Caco-2 (cell line): ENCODE measurements around the gene PRDM8. TPM values are rescaled to one million over a fixed set of nuclear protein-coding genes. Genes with fewer than 3 reads are reported as not detected.

Experiments
- BruUV-seq: library from RNA; stranded (reverse); fragments of 400-500 nt; replicated peaks from 2 replicates; lab custom pipeline; 2021; lab: Mats Ljungman, UMichigan
- CTCF ChIA-PET: fragments of 300-600 bp; sonication (Branson Sonifier 250); formaldehyde crosslinking; loops from one replicate; lab custom pipeline; 2022; ENCODE audit warnings: antibody characterized with exemption; lab: Charles Lee
- POLR2A ChIA-PET: fragments of 300-600 bp; sonication (Branson Sonifier 250); formaldehyde crosslinking; loops from one replicate; lab custom pipeline; 2022; ENCODE audit warnings: antibody characterized with exemption; lab: Charles Lee
- DNase-seq, 2 experiments: peaks; one replicate each; pipeline versions ENCODE4 v3.0.0 to v3.0.0-alpha.2; 2020 to 2022
- H3K27me3 ChIP-seq: replicated peaks from 2 replicates; pipeline ENCODE4 v1.6.0; 2011; ENCODE audit warnings: low read length; ENCODE audit not compliant: control insufficient read depth, insufficient read depth
- H3K36me3 ChIP-seq: 2 replicates; pipeline ENCODE4 v1.5.1; 2011; ENCODE audit warnings: low read length; ENCODE audit not compliant: control insufficient read depth, insufficient read depth
- H3K4me1 ChIP-seq: fragments of 250-450 bp; sonication (Bioruptor Pico); 2 replicates; pipeline ENCODE4 v1.5.1; 2020; ENCODE audit warnings: mild to moderate bottlenecking
- H3K4me3 ChIP-seq: 2 replicates; pipeline ENCODE4 v1.5.1; 2011; ENCODE audit warnings: low read depth, mild to moderate bottlenecking, control low read depth, low read length
- H3K9me3 ChIP-seq: fragments of 250-450 bp; sonication (Bioruptor Pico); 2 replicates; pipeline ENCODE4 v1.5.1; 2020; ENCODE audit warnings: mild to moderate bottlenecking, moderate library complexity
- H3K27ac Mint-ChIP-seq: one replicate; pipeline ENCODE4 v1.8.0; 2022; ENCODE audit warnings: mixed read lengths; ENCODE audit not compliant: unreplicated experiment
- H3K27me3 Mint-ChIP-seq: one replicate; pipeline ENCODE4 v1.8.0; 2022; ENCODE audit warnings: mixed read lengths; ENCODE audit not compliant: insufficient read depth, unreplicated experiment
- H3K36me3 Mint-ChIP-seq: one replicate; pipeline ENCODE4 v1.8.0; 2022; ENCODE audit warnings: mild to moderate bottlenecking, mixed read lengths; ENCODE audit not compliant: insufficient read depth, unreplicated experiment
- H3K4me1 Mint-ChIP-seq: one replicate; pipeline ENCODE4 v1.8.0; 2022; ENCODE audit warnings: low read depth, mixed read lengths; ENCODE audit not compliant: unreplicated experiment
- H3K4me3 Mint-ChIP-seq: one replicate; pipeline ENCODE4 v1.8.0; 2022; ENCODE audit warnings: mild to moderate bottlenecking, moderate library complexity, mixed read lengths; ENCODE audit not compliant: unreplicated experiment
- H3K9me3 Mint-ChIP-seq: one replicate; pipeline ENCODE4 v1.8.0; 2022; ENCODE audit warnings: mixed read lengths; ENCODE audit not compliant: unreplicated experiment
- CTCF ChIP-seq, 2 experiments: fragments of 200-600 bp in 1 of 2; IDR thresholded peaks; 1 replicate in 1 of 2; 2 replicates in 1 of 2; pipeline versions ENCODE4 v1.5.1 to v1.8.0; 2011 to 2022; ENCODE audit warnings: antibody characterized with exemption in 1 of 2, control low read depth in 1 of 2, inconsistent platforms in 1 of 2, low read depth in 1 of 2, low read length in 1 of 2, mild to moderate bottlenecking in 1 of 2, moderate library complexity in 1 of 2; ENCODE audit not compliant: insufficient read depth in 1 of 2, severe bottlenecking in 1 of 2, unreplicated experiment in 1 of 2
- intact Hi-C: fragments of 100-400 bp; cut with micrococcal nuclease; formaldehyde crosslinking; loops from one replicate; pipeline ENCODE4 v1.10.0; 2022; ENCODE audit not compliant: unreplicated experiment
- total RNA-seq: library from RNA; stranded (reverse); gene quantifications from 2 replicates; pipeline ENCODE4 v1.2.3, GENCODE V29; 2022

Gene PRDM8
- total RNA-seq, 1 experiment from 2014 or later: not detected

GRCh38 chr4:80156410-80156809 is 40.9 kb upstream of the PRDM8 start:
- POLR2A ChIA-PET: no interaction called here
- intact Hi-C loops: no loop called here
- BruUV-seq: no TSS peak
- CTCF ChIA-PET: no interaction called here
- Mint-ChIP-seq H3K27me3 (peaks cover 3% of the 10 kb centered on the region), H3K9me3 (no peaks in the 10 kb centered on the region), H3K36me3 (no peaks in the 10 kb centered on the region), H3K4me1 (no peaks in the 10 kb centered on the region), H3K4me3 (no peak overlapping the region), H3K27ac (no peak overlapping the region)
- Histone ChIP-seq H3K36me3 (no peaks in the 10 kb centered on the region), H3K4me3 (no peak overlapping the region), H3K9me3 (no peaks in the 10 kb centered on the region), H3K4me1 (no peaks in the 10 kb centered on the region), H3K27me3 (no peaks in the 10 kb centered on the region)
- no peak for TF ChIP-seq CTCF (IDR thresholded peaks at IDR 0.05; ENCODE audit: insufficient read depth in 1 of 2, low read depth in 1 of 2, low read length in 1 of 2, severe bottlenecking in 1 of 2, unreplicated experiment in 1 of 2)
- no peak for DNase-seq

- H3K9me3 Mint-ChIP-seq: no peaks in the 10 kb centered on the region
- H3K4me1 Mint-ChIP-seq: no peaks in the 10 kb centered on the region
- Histone ChIP-seq H3K9me3 (no peaks in the 10 kb centered on the region), H3K36me3 (no peaks in the 10 kb centered on the region), H3K4me3 (no peak overlapping the region), H3K4me1 (no peaks in the 10 kb centered on the region), H3K27me3 (no peaks in the 10 kb centered on the region)
- no peak for TF ChIP-seq CTCF (IDR thresholded peaks at IDR 0.05; ENCODE audit: insufficient read depth in 1 of 2, low read depth in 1 of 2, low read length in 1 of 2, severe bottlenecking in 1 of 2, unreplicated experiment in 1 of 2)
- BruUV-seq: no TSS peak
- POLR2A ChIA-PET: no interaction called here
- H3K4me3 Mint-ChIP-seq: no peak overlapping the region
- no peak for DNase-seq
- H3K27ac Mint-ChIP-seq: no peak overlapping the region
- peaks cover 3% of the 10 kb centered on the region for H3K27me3 Mint-ChIP-seq
- CTCF ChIA-PET: no interaction called here
- intact Hi-C loops: no loop called here
- H3K36me3 Mint-ChIP-seq: no peaks in the 10 kb centered on the region
Measured at GRCh38 chr4:80161413-80162058, 35.8 kb upstream of the PRDM8 start.

DNA sequence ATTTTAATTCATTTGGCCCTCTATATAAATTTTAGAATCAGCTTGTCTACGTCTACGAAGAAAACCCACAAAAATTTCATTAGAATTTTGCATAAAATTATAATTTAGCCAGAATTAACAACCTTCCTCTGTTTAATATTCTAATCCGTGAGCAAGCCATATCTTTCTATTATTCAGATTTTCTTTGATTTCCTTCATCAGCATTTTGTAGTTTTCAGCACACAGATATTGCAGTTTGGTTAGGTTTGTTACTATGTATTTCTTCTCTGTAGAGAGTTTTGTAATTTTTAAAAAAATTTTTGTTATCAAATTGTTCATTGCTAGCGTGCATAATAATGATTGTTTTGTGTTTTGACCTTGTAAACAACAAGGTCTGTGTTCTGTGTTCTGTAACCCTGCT is 34.9 kb upstream of the PRDM8 start:
- H3K36me3 Mint-ChIP-seq: no peaks in the 10 kb centered on the region
- no peak overlapping the region for H3K27ac Mint-ChIP-seq
- no peak for TF ChIP-seq CTCF (IDR thresholded peaks at IDR 0.05; ENCODE audit: insufficient read depth in 1 of 2, low read depth in 1 of 2, low read length in 1 of 2, severe bottlenecking in 1 of 2, unreplicated experiment in 1 of 2)
- peaks cover 3% of the 10 kb centered on the region for H3K27me3 Mint-ChIP-seq
- no TSS peak for BruUV-seq
- Histone ChIP-seq H3K4me3 (no peak overlapping the region), H3K4me1 (no peaks in the 10 kb centered on the region), H3K27me3 (no peaks in the 10 kb centered on the region), H3K36me3 (no peaks in the 10 kb centered on the region), H3K9me3 (no peaks in the 10 kb centered on the region)
- no peaks in the 10 kb centered on the region for H3K9me3 Mint-ChIP-seq
- no peaks in the 10 kb centered on the region for H3K4me1 Mint-ChIP-seq
- POLR2A ChIA-PET: no interaction called here
- CTCF ChIA-PET: no interaction called here
- intact Hi-C loops: no loop called here
- H3K4me3 Mint-ChIP-seq: no peak overlapping the region
- DNase-seq: no peak
